Memory B cell (primary cell): Measurements from ENCODE around the gene HINFP.
"Not testable (repeated sequence)": the region's sequence is repeated elsewhere in the genome, so short reads cannot be mapped to it uniquely, and the experiment has no call there.

Experiments
- ATAC-seq: fragments of 150-1000 bp; cut with Tn5 transposase; 2 replicates; pipeline ENCODE4 v1.10.0; 2021; ENCODE audit warnings: low read depth, mild to moderate bottlenecking, moderate library complexity
- DNase-seq, 2 donors: peaks; one replicate each; pipeline ENCODE4 v3.0.0; 2022; ENCODE audit warnings: low spot score in 2 of 2
- H3K27ac Mint-ChIP-seq: one replicate; pipeline ENCODE4 v1.8.0; 2022; ENCODE audit warnings: mild to moderate bottlenecking, moderate library complexity, mixed read lengths
- H3K27me3 Mint-ChIP-seq: one replicate; pipeline ENCODE4 v1.8.0; 2022; ENCODE audit warnings: mixed read lengths
- H3K36me3 Mint-ChIP-seq: one replicate; pipeline ENCODE4 v1.8.0; 2022; ENCODE audit warnings: mild to moderate bottlenecking, mixed read lengths
- H3K4me1 Mint-ChIP-seq: one replicate; pipeline ENCODE4 v1.8.0; 2022; ENCODE audit warnings: mixed read lengths
- H3K4me3 Mint-ChIP-seq: one replicate; pipeline ENCODE4 v1.8.0; 2022; ENCODE audit warnings: mild to moderate bottlenecking, moderate library complexity, mixed read lengths
- H3K9me3 Mint-ChIP-seq: one replicate; pipeline ENCODE4 v1.8.0; 2022; ENCODE audit warnings: mixed read lengths

Gene HINFP

GRCh38 chr11:119168471-119169281 is 47.3 kb downstream of the HINFP start, which contains the start of gene NLRX1:
TSS of gene NLRX1 (plus strand) at chr11:119168725. CDS start at chr11:119171404, 2,679 bp downstream.
- Mint-ChIP-seq H3K27me3 (no peaks in the 10 kb centered on the region), H3K36me3 (no peaks in the 10 kb centered on the region), H3K4me3 (peak within 1 kb of the TSS; percentile 87), H3K27ac (peak within 1 kb of the TSS; percentile 35), H3K9me3 (no peaks in the 10 kb centered on the region), H3K4me1 (peaks cover 2% of the 10 kb centered on the region)
- ATAC-seq: peak; percentile 98
- peak; percentile 81 to 83 for DNase-seq

DNA sequence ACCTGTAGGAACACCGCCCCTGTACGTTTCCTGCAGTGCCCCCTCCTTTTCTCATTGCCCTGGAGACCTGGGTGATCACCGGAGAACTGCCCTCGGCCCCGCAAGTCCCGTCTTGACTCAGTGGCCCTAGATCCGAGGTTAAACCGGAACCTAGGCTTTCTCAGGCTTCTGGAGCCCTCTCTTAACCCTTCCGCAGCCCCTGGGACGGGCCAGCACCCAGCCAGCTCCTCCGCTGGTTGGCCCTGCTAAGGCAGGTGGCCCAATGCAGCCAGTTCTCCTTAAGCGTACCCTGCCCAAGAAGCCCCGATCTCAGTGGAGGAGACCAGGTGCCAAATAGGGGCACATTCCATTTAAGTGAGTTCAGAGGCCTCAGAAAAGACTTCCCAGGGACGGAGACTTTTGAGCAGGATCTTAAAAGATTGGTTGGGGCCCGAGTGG is 47.9 kb downstream of the HINFP start:
- DNase-seq: no peak
- peak; percentile 18 for ATAC-seq

DNA sequence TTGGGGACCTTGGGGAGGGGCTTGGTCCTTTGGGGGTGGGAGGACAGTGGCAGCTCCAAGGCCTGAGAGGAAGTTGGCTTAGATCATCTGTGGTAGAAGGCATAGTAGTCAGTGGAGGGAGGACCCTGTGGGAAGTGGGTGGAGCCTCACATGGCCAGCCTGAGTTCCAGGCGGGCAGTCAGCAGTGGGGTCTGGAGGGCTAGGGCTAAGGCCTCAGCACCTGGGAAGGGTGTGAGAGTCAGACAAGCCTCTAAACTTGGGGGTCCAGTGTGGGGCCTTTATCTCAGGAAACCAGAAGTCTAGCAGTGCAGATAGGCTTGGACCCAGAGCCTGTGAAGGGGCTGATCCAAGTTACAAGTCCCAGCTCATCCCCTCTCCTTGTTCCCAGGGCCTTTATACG is 51.1 kb downstream of the HINFP start:
- H3K9me3 Mint-ChIP-seq: no peaks in the 10 kb centered on the region
- H3K27ac Mint-ChIP-seq: no peak overlapping the region
- peaks cover 6% of the 10 kb centered on the region for H3K36me3 Mint-ChIP-seq
- no peak for ATAC-seq
- H3K4me1 Mint-ChIP-seq: peaks cover 2% of the 10 kb centered on the region
- DNase-seq: no peak
- no peak overlapping the region for H3K4me3 Mint-ChIP-seq
- no peaks in the 10 kb centered on the region for H3K27me3 Mint-ChIP-seq

More for the DNA sequence above, 47.9 kb downstream of the HINFP start:
- H3K36me3 Mint-ChIP-seq: peaks cover 3% of the 10 kb centered on the region
- H3K9me3 Mint-ChIP-seq: no peaks in the 10 kb centered on the region
- H3K27ac Mint-ChIP-seq: peak overlapping the region; percentile 35
- H3K4me3 Mint-ChIP-seq: peak overlapping the region; percentile 87
- H3K4me1 Mint-ChIP-seq: peaks cover 2% of the 10 kb centered on the region
- no peaks in the 10 kb centered on the region for H3K27me3 Mint-ChIP-seq

GRCh38 chr11:119173453-119173852 is 52.1 kb downstream of the HINFP start:
- H3K27me3 Mint-ChIP-seq: no peaks in the 10 kb centered on the region
- H3K4me1 Mint-ChIP-seq: peaks cover 2% of the 10 kb centered on the region
- H3K36me3 Mint-ChIP-seq: peaks cover 6% of the 10 kb centered on the region
- DNase-seq (no peak), ATAC-seq (no peak)
- no peak overlapping the region for H3K27ac Mint-ChIP-seq
- no peaks in the 10 kb centered on the region for H3K9me3 Mint-ChIP-seq
- H3K4me3 Mint-ChIP-seq: no peak overlapping the region

DNA sequence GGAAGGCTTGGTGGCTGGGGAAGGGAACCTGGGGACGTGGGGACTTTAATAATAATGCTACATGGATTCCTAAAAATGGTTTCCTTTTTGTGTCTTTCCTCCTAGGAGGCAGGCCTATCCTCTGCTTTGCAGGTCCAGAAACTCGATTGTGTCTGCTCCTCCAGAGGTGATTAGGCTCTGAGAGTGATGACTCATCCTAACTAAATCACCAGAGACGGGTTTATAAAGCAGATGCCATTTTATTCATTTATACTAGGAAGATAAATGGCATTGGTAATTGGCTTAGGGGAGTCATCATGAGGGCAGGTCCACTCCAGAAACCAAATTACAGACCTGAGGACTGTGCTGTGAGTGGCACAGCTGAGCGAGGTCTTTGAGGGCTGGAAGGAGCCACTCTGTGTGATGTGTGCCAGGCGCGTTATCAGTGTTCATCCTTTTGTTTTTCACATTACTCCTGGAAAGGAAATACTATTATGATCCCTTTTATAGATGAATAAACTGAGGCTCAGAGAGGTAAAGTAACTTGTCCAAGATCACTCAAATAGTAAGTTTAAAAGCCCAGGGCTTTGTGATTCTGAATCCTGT is 54.2 kb downstream of the HINFP start:
- Mint-ChIP-seq H3K36me3 (peaks cover 12% of the 10 kb centered on the region), H3K9me3 (no peaks in the 10 kb centered on the region), H3K27me3 (no peaks in the 10 kb centered on the region), H3K4me3 (no peak overlapping the region), H3K27ac (no peak overlapping the region), H3K4me1 (no peaks in the 10 kb centered on the region)
- ATAC-seq (no peak), DNase-seq (no peak)

DNA sequence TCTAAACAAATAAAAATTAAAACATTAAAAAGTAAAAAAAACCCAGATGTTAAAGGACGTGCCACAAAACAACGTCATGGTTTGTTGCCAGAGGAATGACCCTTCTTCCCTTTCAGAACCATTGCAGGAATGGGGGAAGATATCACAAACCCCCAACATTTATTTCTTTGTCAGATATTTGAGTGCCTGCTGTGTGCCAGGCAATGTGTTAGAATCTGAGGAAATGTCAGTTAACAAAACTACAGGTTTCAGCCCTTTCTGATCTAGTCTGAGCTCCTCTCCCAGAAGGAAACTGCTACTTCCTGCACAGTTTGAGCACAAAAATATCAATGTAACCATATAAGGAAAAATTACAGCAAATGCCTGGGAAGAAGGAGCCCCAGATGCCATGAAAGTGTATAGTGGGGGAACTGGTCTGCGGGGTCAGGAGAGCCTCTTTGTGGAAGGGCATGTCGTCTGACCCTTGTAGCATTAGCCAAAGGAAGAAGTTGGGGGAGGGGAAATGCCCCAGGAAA is 56.8 kb downstream of the HINFP start:
- ATAC-seq (no peak), DNase-seq (no peak)
- Mint-ChIP-seq H3K4me1 (no peaks in the 10 kb centered on the region), H3K36me3 (peaks cover 20% of the 10 kb centered on the region), H3K9me3 (no peaks in the 10 kb centered on the region), H3K27ac (no peak overlapping the region), H3K27me3 (no peaks in the 10 kb centered on the region), H3K4me3 (no peak overlapping the region)

DNA sequence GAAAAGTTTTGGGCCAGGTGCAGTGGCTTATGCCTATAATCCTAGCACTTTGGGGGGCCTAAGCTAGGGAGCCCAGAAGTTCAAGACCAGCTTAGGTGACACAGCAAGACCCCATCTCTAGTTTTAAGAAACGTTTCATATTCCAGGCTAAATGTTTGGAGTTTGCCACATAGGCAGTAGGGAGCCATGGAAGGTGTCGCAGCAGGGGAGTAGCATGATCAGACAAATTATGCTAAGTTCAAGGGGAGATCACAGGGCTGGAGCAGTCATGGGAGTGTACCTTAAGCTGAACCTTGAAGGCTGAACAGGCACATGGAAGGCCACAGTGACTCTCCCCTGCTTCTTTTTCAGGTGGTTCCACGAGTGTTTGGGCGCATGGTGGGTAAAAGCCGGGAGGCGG is 58.0 kb downstream of the HINFP start:
- Mint-ChIP-seq H3K27ac (no peak overlapping the region), H3K4me3 (no peak overlapping the region), H3K4me1 (peaks cover 2% of the 10 kb centered on the region), H3K9me3 (no peaks in the 10 kb centered on the region), H3K36me3 (peaks cover 17% of the 10 kb centered on the region), H3K27me3 (no peaks in the 10 kb centered on the region)
- ATAC-seq: no peak
- DNase-seq: no peak

- H3K9me3 Mint-ChIP-seq: no peaks in the 10 kb centered on the region
- no peak overlapping the region for H3K27ac Mint-ChIP-seq
- ATAC-seq (no peak), DNase-seq (no peak)
- H3K27me3 Mint-ChIP-seq: no peaks in the 10 kb centered on the region
- peaks cover 2% of the 10 kb centered on the region for H3K4me1 Mint-ChIP-seq
- no peak overlapping the region for H3K4me3 Mint-ChIP-seq
- peaks cover 14% of the 10 kb centered on the region for H3K36me3 Mint-ChIP-seq
Observed at GRCh38 chr11:119179983-119180382, 58.6 kb downstream of the HINFP start.

DNA sequence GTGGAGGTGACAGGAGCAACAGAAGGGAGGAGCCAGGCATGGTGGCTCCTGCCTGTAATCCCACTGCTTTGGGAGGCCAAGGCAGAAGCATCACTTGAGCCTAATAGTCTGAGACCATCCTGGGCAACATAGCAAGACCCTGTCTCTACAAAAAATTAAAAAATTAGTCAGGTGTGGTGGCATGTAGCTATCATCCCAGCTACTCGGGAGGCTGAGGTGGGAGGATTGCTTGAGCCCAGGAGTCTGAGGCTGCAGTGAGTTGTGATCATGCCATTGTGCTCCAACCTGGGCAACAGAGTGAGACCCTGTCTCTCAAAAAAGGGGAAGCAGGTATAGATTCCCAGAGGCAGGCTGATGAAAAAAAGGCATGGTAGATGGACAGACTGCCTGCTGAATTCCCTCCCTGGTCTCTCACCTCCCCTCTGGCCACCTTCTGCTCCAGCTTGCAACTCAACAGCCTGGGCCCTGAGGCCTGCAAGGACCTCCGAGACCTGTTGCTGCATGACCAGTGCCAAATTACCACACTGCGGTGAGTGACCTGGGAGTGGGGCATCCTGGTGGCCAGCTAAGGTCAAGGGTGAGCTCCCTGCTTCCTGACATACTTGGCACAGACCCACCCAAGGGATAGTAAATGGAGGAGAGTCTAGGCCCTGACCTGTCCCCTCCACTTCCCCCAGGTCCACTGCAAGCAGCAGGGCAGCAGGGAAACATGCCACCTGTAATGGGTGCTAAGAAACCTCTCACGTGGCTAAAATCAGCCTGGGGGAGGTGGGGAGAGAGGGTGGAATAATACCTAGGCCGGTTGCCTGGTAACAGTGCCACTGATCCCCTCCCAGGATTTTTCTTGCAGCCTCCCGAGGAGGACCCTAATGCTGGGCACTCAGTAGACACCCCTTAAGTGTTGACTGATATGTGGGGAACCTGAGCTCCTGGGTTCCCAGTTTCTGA is 59.6 kb downstream of the HINFP start:
- Mint-ChIP-seq H3K4me1 (peaks cover 2% of the 10 kb centered on the region), H3K36me3 (peaks cover 14% of the 10 kb centered on the region), H3K27me3 (peaks cover 3% of the 10 kb centered on the region), H3K9me3 (no peaks in the 10 kb centered on the region), H3K27ac (no peak overlapping the region), H3K4me3 (no peak overlapping the region)
- DNase-seq (no peak), ATAC-seq (no peak)

DNA sequence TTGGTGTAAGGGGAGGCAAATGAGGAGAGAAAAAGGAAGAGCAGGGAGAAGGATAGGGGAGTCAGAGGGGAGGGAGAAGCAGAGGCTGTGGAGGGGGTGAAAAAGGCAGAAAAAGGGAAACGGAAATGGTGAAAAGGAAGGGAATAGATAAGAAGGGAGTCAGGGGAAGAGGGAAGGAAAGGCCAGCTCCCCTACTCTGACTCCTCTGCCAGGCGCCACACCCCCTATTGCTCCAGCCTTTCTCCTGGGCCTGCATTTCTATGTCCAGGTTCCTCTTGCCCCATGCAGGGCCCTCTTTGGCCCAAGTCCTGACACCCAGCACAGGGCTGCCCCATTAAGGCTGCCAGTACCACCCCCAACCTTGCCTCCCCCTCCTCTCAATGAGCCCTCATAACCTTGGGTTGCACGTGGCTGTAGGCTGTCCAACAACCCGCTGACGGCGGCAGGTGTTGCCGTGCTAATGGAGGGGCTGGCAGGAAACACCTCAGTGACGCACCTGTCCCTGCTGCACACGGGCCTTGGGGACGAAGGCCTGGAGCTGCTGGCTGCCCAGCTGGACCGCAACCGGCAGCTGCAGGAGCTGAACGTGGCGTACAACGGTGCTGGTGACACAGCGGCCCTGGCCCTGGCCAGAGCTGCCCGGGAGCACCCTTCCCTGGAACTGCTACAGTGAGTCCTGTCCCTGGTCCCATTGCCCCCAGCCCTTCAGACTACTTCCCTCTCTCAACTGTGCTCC is 60.5 kb downstream of the HINFP start:
- ATAC-seq (no peak), DNase-seq (no peak)
- Mint-ChIP-seq H3K4me3 (no peak overlapping the region), H3K4me1 (peaks cover 2% of the 10 kb centered on the region), H3K36me3 (peaks cover 14% of the 10 kb centered on the region), H3K27ac (no peak overlapping the region), H3K9me3 (no peaks in the 10 kb centered on the region), H3K27me3 (peaks cover 3% of the 10 kb centered on the region)

- not testable (repeated sequence) for DNase-seq, H3K4me1 Mint-ChIP-seq, H3K27me3 Mint-ChIP-seq, H3K4me3 Mint-ChIP-seq, H3K9me3 Mint-ChIP-seq
- Mint-ChIP-seq H3K27ac (peak overlapping the region; percentile 12), H3K36me3 (peaks cover 12% of the 10 kb centered on the region)
- ATAC-seq: peak; percentile 26
Observed at GRCh38 chr11:119184399-119184798, 63.0 kb downstream of the HINFP start.
